ENCODE results near the gene KRT20. TPM values are rescaled to one million over a fixed set of nuclear protein-coding genes. Genes with fewer than 3 reads are reported as not detected.

The KRT20 gene
- total and polyA plus RNA-seq, 12 donors, result 0.23 to 0.64 (median 0.39) TPM; not detected in 8

GRCh38 chr17:40915721-40916256, 30.7 kb upstream of the KRT20 start:
- intact Hi-C loops (cut with DNase I), result no loop called here
- Histone ChIP-seq H3K9me3 (replicated peaks in 1 of 3) (no peaks in the 10 kb centered on the region), H3K36me3 (replicated peaks in 1 of 2) (no peaks in the 10 kb centered on the region), H3K27me3 (no peaks in the 10 kb centered on the region), H3K4me1 (replicated peaks in 1 of 2) (peaks cover 0 to 8% of the 10 kb centered on the region in 2 donors), H3K4me3 (no peak overlapping the region), H3K27ac (no peak overlapping the region)
- no peak for DNase-seq
- WGBS, 4 donors, result 70 to 76% (median 70%) methylated on average over 2 of the region's 2 CpGs
- TF ChIP-seq POLR2A (IDR thresholded peaks at IDR 0.05) (no peak), CTCF (IDR thresholded peaks at IDR 0.05) (no peak)

- H3K9me3 ChIP-seq (replicated peaks in 1 of 3), result no peaks in the 10 kb centered on the region
- no peak overlapping the region for H3K27ac ChIP-seq
- H3K27me3 ChIP-seq, result no peaks in the 10 kb centered on the region
- peaks cover 0 to 9% of the 10 kb centered on the region in 2 donors for H3K4me1 ChIP-seq (replicated peaks in 1 of 2)
- DNase-seq, result no peak
- intact Hi-C loops (cut with DNase I), result no loop called here
- TF ChIP-seq POLR2A (IDR thresholded peaks at IDR 0.05), result no peak
- no peak for TF ChIP-seq CTCF (IDR thresholded peaks at IDR 0.05)
- 33 to 39% (median 36%) methylated on average over 3 of the region's 3 CpGs for WGBS, 4 donors
- H3K4me3 ChIP-seq, result no peak overlapping the region
- H3K36me3 ChIP-seq (replicated peaks in 1 of 2), result no peaks in the 10 kb centered on the region
These were observed 30.2 kb upstream of the KRT20 start for GRCh38 chr17:40915199-40915661.

- Histone ChIP-seq H3K27ac (no peak overlapping the region), H3K4me1 (replicated peaks in 1 of 2) (peaks cover 0 to 17% of the 10 kb centered on the region in 2 donors), H3K9me3 (replicated peaks in 1 of 3) (no peaks in the 10 kb centered on the region), H3K27me3 (no peaks in the 10 kb centered on the region), H3K36me3 (replicated peaks in 1 of 2) (no peaks in the 10 kb centered on the region), H3K4me3 (no peak overlapping the region)
- 71 to 99% (median 82%) methylated on average over 3 of the region's 3 CpGs for WGBS, 4 donors
- intact Hi-C loops (cut with DNase I), result loop anchor here in 1 of 2 donors (5.0 kb wide), 2 partner anchors 408 to 633 kb away; no protein-coding TSS in a partner anchor
- TF ChIP-seq CTCF (IDR thresholded peaks at IDR 0.05) (no peak), POLR2A (IDR thresholded peaks at IDR 0.05) (no peak)
- DNase-seq, result no peak
These were observed 29.2 kb upstream of the KRT20 start for GRCh38 chr17:40914075-40914855.

GRCh38 chr17:40912486-40913210, 27.6 kb upstream of the KRT20 start:
- Histone ChIP-seq H3K27me3 (peaks cover 8% of the 10 kb centered on the region), H3K4me3 (no peak overlapping the region), H3K9me3 (replicated peaks in 1 of 3) (no peaks in the 10 kb centered on the region), H3K4me1 (replicated peaks in 1 of 2) (peaks cover 0 to 17% of the 10 kb centered on the region in 2 donors), H3K27ac (no peak overlapping the region), H3K36me3 (replicated peaks in 1 of 2) (no peaks in the 10 kb centered on the region)
- DNase-seq, result no peak
- TF ChIP-seq CTCF (IDR thresholded peaks at IDR 0.05) (no peak), POLR2A (IDR thresholded peaks at IDR 0.05) (no peak)
- intact Hi-C loops (cut with DNase I), result loop anchor here in 1 of 2 donors (5.0 kb wide), 2 partner anchors 410 to 635 kb away; no protein-coding TSS in a partner anchor
- 85 to 92% (median 89%) methylated on average over 13 of the region's 13 CpGs for WGBS, 4 donors
